Sigmoid colon (tissue), 7 donors: ENCODE data around the gene NME3. TPM values are rescaled to one million over a fixed set of nuclear protein-coding genes. Genes with fewer than 3 reads are reported as not detected.

Experiments used
- DNase-seq: peaks from one replicate; pipeline ENCODE4 v3.0.0-alpha.2; 2019
- H3K27ac ChIP-seq, 4 donors: fragments of 200-600 bp; sonication (generic); one replicate each; pipeline ENCODE4 v1.5.1; 2016 to 2019; ENCODE audit warnings: mild to moderate bottlenecking in 1 of 4
- H3K27me3 ChIP-seq, 3 donors: fragments of 200-600 bp; sonication (generic); one replicate each; pipeline ENCODE4 v1.5.1; 2019; ENCODE audit warnings: mild to moderate bottlenecking in 1 of 3
- H3K36me3 ChIP-seq, 4 donors: fragments of 200-600 bp; sonication (generic); one replicate each; pipeline ENCODE4 v1.5.1; 2016 to 2019
- H3K4me1 ChIP-seq, 4 donors: fragments of 200-600 bp; sonication (generic); one replicate each; pipeline ENCODE4 v1.5.1; 2017 to 2019
- H3K4me3 ChIP-seq, 4 donors: fragments of 200-600 bp; sonication (generic); one replicate each; pipeline ENCODE4 v1.5.1; 2017 to 2019; ENCODE audit warnings: mild to moderate bottlenecking in 2 of 4, moderate library complexity in 1 of 4
- H3K9me3 ChIP-seq, 4 donors: fragments of 200-600 bp in 3 of 4; sonication (generic) in 3 of 4; one replicate each; pipeline versions ENCODE4 v1.5.1 to v1.6.1; 2013 to 2019
- CTCF ChIP-seq, 4 experiments: fragments of 450-650 bp in 3 of 4; fragments of 200-600 bp in 1 of 4; IDR thresholded peaks; one replicate each; pipeline ENCODE4 v1.5.1; 2016 to 2019; ENCODE audit warnings: antibody characterized with exemption in 4 of 4, mild to moderate bottlenecking in 3 of 4, moderate library complexity in 2 of 4
- EP300 ChIP-seq, 4 donors: sonication (generic); formaldehyde crosslinking; IDR thresholded peaks; one replicate each; pipeline ENCODE4 v1.6.1; 2017; ENCODE audit warnings: antibody characterized with exemption in 4 of 4
- POLR2A ChIP-seq, 2 donors: fragments of 450-650 bp; IDR thresholded peaks; one replicate each; pipeline ENCODE4 v1.6.1; 2016; ENCODE audit warnings: antibody characterized with exemption in 2 of 2, mild to moderate bottlenecking in 2 of 2, moderate library complexity in 2 of 2
- POLR2AphosphoS5 ChIP-seq, 4 donors: sonication (generic); formaldehyde crosslinking; IDR thresholded peaks; one replicate each; pipeline ENCODE4 v1.6.1; 2017; ENCODE audit warnings: antibody characterized with exemption in 4 of 4
- WGBS, 2 donors: extraction: QIAGEN DNeasy Blood & Tissue Kit; methylation state at CpG; one replicate each; pipeline ENCODE4 v1.1.7; 2013; 5-methylcytosine and 5-hydroxymethylcytosine counted together
- intact Hi-C: fragments of 100-400 bp; cut with DNase I; formaldehyde crosslinking; loops from one replicate; pipeline ENCODE4 v1.15.1; 2023
- polyA plus RNA-seq, 3 donors: library from polyadenylated mRNA; stranded (reverse); fragments of 200-250 nt; gene quantifications; one replicate each; pipeline ENCODE4 v1.2.3, GENCODE V29; 2013
- total RNA-seq, 4 donors: library from RNA; depleted of rRNA; stranded (reverse); fragments of >200 nt; gene quantifications; one replicate each; pipeline ENCODE4 v1.1.0, GENCODE V29; 2016
- donor health status: healthy with polysubstance abuse.
- donor health status: Bipolar disorder and iron deficiency.
- donor health status: healthy.

NME3 gene
- total and polyA plus RNA-seq, 7 donors: 32.4 to 152 (median 87.8) TPM

- DNase-seq: no peak
- Histone ChIP-seq H3K36me3 (peaks cover 53 to 66% (median 55%) of the 10 kb centered on the region in 4 donors), H3K9me3 (no peaks in the 10 kb centered on the region), H3K27ac (no peak overlapping the region), H3K27me3 (no peaks in the 10 kb centered on the region), H3K4me3 (no peak overlapping the region), H3K4me1 (peaks cover 0 to 31% (median 28%) of the 10 kb centered on the region in 4 donors)
- intact Hi-C loops: no loop called here
- WGBS, 2 donors: 93 to 94% methylated on average over 42 of the region's 42 CpGs
- TF ChIP-seq POLR2AphosphoS5 (IDR thresholded peaks at IDR 0.05): no peak
These were observed 4.0 kb downstream of the NME3 start for GRCh38 chr16:1767116-1767994.

- H3K9me3 ChIP-seq: no peaks in the 10 kb centered on the region
- peaks cover 55 to 73% (median 59%) of the 10 kb centered on the region in 4 donors for H3K36me3 ChIP-seq
- DNase-seq: no peak
- no peak overlapping the region for H3K27ac ChIP-seq
- H3K4me1 ChIP-seq: peaks cover 0 to 24% (median 22%) of the 10 kb centered on the region in 4 donors
- TF ChIP-seq CTCF (IDR thresholded peaks at IDR 0.05) (no peak), POLR2AphosphoS5 (IDR thresholded peaks at IDR 0.05) (no peak), EP300 (IDR thresholded peaks at IDR 0.05) (no peak), POLR2A (IDR thresholded peaks at IDR 0.05) (no peak)
- intact Hi-C loops: no loop called here
- WGBS, 2 donors: 90% methylated on average over 18 of the region's 18 CpGs
- H3K4me3 ChIP-seq: no peak overlapping the region
- no peaks in the 10 kb centered on the region for H3K27me3 ChIP-seq
These were observed 4.6 kb downstream of the NME3 start for GRCh38 chr16:1766701-1767100.

- no peak for DNase-seq
- no peak overlapping the region for H3K4me3 ChIP-seq
- WGBS, 2 donors: 91 to 95% methylated on average over 19 of the region's 19 CpGs
- TF ChIP-seq EP300 (IDR thresholded peaks at IDR 0.05) (no peak), POLR2AphosphoS5 (IDR thresholded peaks at IDR 0.05) (no peak), POLR2A (IDR thresholded peaks at IDR 0.05) (no peak), CTCF (IDR thresholded peaks at IDR 0.05) (no peak)
- intact Hi-C loops: no loop called here
- peaks cover 0 to 21% (median 21%) of the 10 kb centered on the region in 4 donors for H3K4me1 ChIP-seq
- H3K36me3 ChIP-seq: peaks cover 55 to 78% (median 62%) of the 10 kb centered on the region in 4 donors
- H3K27me3 ChIP-seq: no peaks in the 10 kb centered on the region
- no peaks in the 10 kb centered on the region for H3K9me3 ChIP-seq
- no peak overlapping the region for H3K27ac ChIP-seq
These were observed 5.1 kb downstream of the NME3 start for GRCh38 chr16:1766231-1766630.

- intact Hi-C loops: no loop called here
- Histone ChIP-seq H3K4me1 (peaks cover 0 to 21% (median 20%) of the 10 kb centered on the region in 4 donors), H3K9me3 (no peaks in the 10 kb centered on the region), H3K4me3 (no peak overlapping the region), H3K27ac (no peak overlapping the region), H3K27me3 (no peaks in the 10 kb centered on the region), H3K36me3 (peaks cover 55 to 82% (median 67%) of the 10 kb centered on the region in 4 donors)
- 90 to 92% methylated on average over 22 of the region's 22 CpGs for WGBS, 2 donors
- TF ChIP-seq EP300 (IDR thresholded peaks at IDR 0.05) (no peak), POLR2A (IDR thresholded peaks at IDR 0.05) (no peak), CTCF (IDR thresholded peaks at IDR 0.05) (no peak), POLR2AphosphoS5 (IDR thresholded peaks at IDR 0.05) (no peak)
- no peak for DNase-seq
These were observed 5.5 kb downstream of the NME3 start for GRCh38 chr16:1765826-1766225.

- Histone ChIP-seq H3K9me3 (no peaks in the 10 kb centered on the region), H3K27me3 (no peaks in the 10 kb centered on the region), H3K4me3 (no peak overlapping the region), H3K4me1 (peaks cover 0 to 13% (median 12%) of the 10 kb centered on the region in 4 donors), H3K27ac (no peak overlapping the region), H3K36me3 (peaks cover 55 to 90% (median 74%) of the 10 kb centered on the region in 4 donors)
- no peak for DNase-seq
- intact Hi-C loops: no loop called here
- TF ChIP-seq POLR2A (IDR thresholded peaks at IDR 0.05) (no peak), POLR2AphosphoS5 (IDR thresholded peaks at IDR 0.05) (no peak), CTCF (IDR thresholded peaks at IDR 0.05) (no peak), EP300 (IDR thresholded peaks at IDR 0.05) (no peak)
- WGBS, 2 donors: 85 to 93% methylated on average over 21 of the region's 21 CpGs
These were observed 6.4 kb downstream of the NME3 start for GRCh38 chr16:1764971-1765370.
